HG03571 (cell line): ENCODE results near the gene MDN1.
A peak's percentile ranks its signal among the peaks of the same experiment; 100 is the strongest.
"Not testable (repeated sequence)": the region's sequence is repeated elsewhere in the genome, so short reads cannot be mapped to it uniquely, and the experiment has no call there.

Source experiments
- ATAC-seq: cut with Tn5 transposase; IDR thresholded peaks from one replicate; pipeline ENCODE4 v1.9.1; 2021; ENCODE audit not compliant: unreplicated experiment

The MDN1 gene

GRCh38 chr6:89776583-89777233, 42.9 kb downstream of the MDN1 start:
- ATAC-seq: no peak

GRCh38 chr6:89775150-89775549, 44.4 kb downstream of the MDN1 start:
- no peak for ATAC-seq

GRCh38 chr6:89769572-89769971, 50.0 kb downstream of the MDN1 start:
- ATAC-seq: no peak

GRCh38 chr6:89768324-89768723, 51.3 kb downstream of the MDN1 start:
- no peak for ATAC-seq

GRCh38 chr6:89763550-89763949, 56.0 kb downstream of the MDN1 start:
- no peak for ATAC-seq

GRCh38 chr6:89758830-89759229, 60.8 kb downstream of the MDN1 start:
- ATAC-seq: no peak

GRCh38 chr6:89750338-89750737, 69.3 kb downstream of the MDN1 start:
- no peak for ATAC-seq

- ATAC-seq: no peak
These were observed 69.7 kb downstream of the MDN1 start for GRCh38 chr6:89749918-89750317.

GRCh38 chr6:89745716-89746115, 73.9 kb downstream of the MDN1 start:
- ATAC-seq: no peak

- no peak for ATAC-seq
These were observed 74.5 kb downstream of the MDN1 start for GRCh38 chr6:89745096-89745495.

GRCh38 chr6:89736893-89737292, 82.7 kb downstream of the MDN1 start:
- ATAC-seq: no peak

GRCh38 chr6:89734526-89734925, 85.1 kb downstream of the MDN1 start:
- no peak for ATAC-seq

- no peak for ATAC-seq
These were observed 87.5 kb downstream of the MDN1 start for GRCh38 chr6:89731924-89732567.

GRCh38 chr6:89731262-89731661, 88.3 kb downstream of the MDN1 start:
- ATAC-seq: not testable (repeated sequence)

- peak; percentile 88 for ATAC-seq
These were observed 89.8 kb downstream of the MDN1 start for GRCh38 chr6:89729818-89730217.

- no peak for ATAC-seq
These were observed 92.1 kb downstream of the MDN1 start for GRCh38 chr6:89727501-89727900.

- ATAC-seq: no peak
These were observed 94.6 kb downstream of the MDN1 start for GRCh38 chr6:89724981-89725380.

GRCh38 chr6:89723046-89723445, 96.5 kb downstream of the MDN1 start:
- ATAC-seq: no peak

- no peak for ATAC-seq
These were observed 103.1 kb downstream of the MDN1 start for GRCh38 chr6:89716532-89716931.

GRCh38 chr6:89711801-89712200, 107.8 kb downstream of the MDN1 start:
- ATAC-seq: no peak

GRCh38 chr6:89708316-89708715, 111.3 kb downstream of the MDN1 start:
- no peak for ATAC-seq

- ATAC-seq: no peak
These were observed 111.8 kb downstream of the MDN1 start for GRCh38 chr6:89707766-89708165.

GRCh38 chr6:89706121-89706520, 113.5 kb downstream of the MDN1 start:
- no peak for ATAC-seq
